Measurements from ENCODE around the gene FHOD1.

DNA sequence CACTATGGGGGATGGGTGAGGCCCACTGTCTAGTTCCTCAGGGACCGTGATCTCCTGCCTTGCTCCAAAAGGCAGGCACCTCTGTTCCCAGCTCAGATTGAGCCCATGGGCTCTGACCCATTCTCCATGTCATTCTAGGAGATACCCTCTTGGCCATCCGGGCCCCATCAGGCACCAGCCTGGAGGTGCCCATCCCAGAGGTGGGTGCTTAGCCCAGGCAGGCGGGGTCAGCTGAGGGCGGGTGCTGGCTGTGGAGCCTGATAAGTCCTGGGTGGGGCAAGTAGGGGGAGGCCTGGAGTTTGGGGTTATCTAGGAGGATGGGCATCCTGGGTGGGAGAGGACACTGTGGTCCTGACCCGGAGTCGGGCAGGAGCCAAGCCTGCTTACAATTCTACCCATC lies 53.0 kb downstream of the FHOD1 start:
- TF ChIP-seq, protein P1, sequence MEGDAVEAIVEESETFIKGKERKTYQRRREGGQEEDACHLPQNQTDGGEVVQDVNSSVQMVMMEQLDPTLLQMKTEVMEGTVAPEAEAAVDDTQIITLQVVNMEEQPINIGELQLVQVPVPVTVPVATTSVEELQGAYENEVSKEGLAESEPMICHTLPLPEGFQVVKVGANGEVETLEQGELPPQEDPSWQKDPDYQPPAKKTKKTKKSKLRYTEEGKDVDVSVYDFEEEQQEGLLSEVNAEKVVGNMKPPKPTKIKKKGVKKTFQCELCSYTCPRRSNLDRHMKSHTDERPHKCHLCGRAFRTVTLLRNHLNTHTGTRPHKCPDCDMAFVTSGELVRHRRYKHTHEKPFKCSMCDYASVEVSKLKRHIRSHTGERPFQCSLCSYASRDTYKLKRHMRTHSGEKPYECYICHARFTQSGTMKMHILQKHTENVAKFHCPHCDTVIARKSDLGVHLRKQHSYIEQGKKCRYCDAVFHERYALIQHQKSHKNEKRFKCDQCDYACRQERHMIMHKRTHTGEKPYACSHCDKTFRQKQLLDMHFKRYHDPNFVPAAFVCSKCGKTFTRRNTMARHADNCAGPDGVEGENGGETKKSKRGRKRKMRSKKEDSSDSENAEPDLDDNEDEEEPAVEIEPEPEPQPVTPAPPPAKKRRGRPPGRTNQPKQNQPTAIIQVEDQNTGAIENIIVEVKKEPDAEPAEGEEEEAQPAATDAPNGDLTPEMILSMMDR (IDR thresholded peaks at IDR 0.05): no peak
- TF ChIP-seq RFX5 (IDR thresholded peaks at IDR 0.05): no peak
- no peak for TF ChIP-seq POLR2A (IDR thresholded peaks at IDR 0.05; ENCODE audit: low read length)
- TF ChIP-seq FOSB (CRISPR knock-in tag; IDR thresholded peaks at IDR 0.05): no peak
- no peak for TF ChIP-seq EP300 (IDR thresholded peaks at IDR 0.05)
- TF ChIP-seq, protein P2, sequence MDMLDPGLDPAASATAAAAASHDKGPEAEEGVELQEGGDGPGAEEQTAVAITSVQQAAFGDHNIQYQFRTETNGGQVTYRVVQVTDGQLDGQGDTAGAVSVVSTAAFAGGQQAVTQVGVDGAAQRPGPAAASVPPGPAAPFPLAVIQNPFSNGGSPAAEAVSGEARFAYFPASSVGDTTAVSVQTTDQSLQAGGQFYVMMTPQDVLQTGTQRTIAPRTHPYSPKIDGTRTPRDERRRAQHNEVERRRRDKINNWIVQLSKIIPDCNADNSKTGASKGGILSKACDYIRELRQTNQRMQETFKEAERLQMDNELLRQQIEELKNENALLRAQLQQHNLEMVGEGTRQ (IDR thresholded peaks at IDR 0.05): no peak
